GM12864 (cell line): ENCODE data around the gene DLGAP3.

Source experiments
- DNase-seq: peaks from one replicate; pipeline ENCODE4 v3.0.0-alpha.2; 2011; ENCODE audit warnings: low read depth
- H3K4me3 ChIP-seq: 2 replicates; pipeline ENCODE4 v1.5.1; 2011; ENCODE audit warnings: mild to moderate bottlenecking, low read depth, low read length, control low read depth
- TF ChIP-seq, protein P1 (sequence below): IDR thresholded peaks from 2 replicates; pipeline ENCODE4 v1.5.1; 2011; ENCODE audit warnings: low read depth, mild to moderate bottlenecking, moderate library complexity, low read length, control low read depth, inconsistent platforms; ENCODE audit errors: missing control alignments

The DLGAP3 gene

DNA sequence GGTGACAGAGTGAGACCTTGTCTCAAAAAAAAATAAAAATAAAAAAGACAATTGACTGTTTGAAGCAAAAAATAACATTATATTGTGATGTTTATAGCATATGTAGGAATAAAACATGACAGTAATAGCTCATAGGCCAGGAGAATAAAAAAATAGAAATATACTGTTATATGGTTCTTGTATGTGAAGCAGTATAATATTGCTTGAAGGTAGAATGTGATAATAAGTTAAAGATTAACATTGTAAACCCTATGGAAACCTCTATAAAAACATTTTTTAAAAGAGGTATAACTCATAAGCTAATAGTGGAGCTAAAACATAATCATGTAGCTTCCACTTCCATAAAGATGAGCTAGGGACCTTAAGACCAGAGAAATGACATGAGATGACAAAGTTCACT is 113.1 kb downstream of the DLGAP3 start:
- no peak for DNase-seq
- TF ChIP-seq, protein P1, sequence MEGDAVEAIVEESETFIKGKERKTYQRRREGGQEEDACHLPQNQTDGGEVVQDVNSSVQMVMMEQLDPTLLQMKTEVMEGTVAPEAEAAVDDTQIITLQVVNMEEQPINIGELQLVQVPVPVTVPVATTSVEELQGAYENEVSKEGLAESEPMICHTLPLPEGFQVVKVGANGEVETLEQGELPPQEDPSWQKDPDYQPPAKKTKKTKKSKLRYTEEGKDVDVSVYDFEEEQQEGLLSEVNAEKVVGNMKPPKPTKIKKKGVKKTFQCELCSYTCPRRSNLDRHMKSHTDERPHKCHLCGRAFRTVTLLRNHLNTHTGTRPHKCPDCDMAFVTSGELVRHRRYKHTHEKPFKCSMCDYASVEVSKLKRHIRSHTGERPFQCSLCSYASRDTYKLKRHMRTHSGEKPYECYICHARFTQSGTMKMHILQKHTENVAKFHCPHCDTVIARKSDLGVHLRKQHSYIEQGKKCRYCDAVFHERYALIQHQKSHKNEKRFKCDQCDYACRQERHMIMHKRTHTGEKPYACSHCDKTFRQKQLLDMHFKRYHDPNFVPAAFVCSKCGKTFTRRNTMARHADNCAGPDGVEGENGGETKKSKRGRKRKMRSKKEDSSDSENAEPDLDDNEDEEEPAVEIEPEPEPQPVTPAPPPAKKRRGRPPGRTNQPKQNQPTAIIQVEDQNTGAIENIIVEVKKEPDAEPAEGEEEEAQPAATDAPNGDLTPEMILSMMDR, result no peak
- no peak overlapping the region for H3K4me3 ChIP-seq
